ENCODE data around the gene PGAP1.

GRCh38 chr2:196944570-196944969, 18.1 kb upstream of the PGAP1 start:
- TF ChIP-seq CTCF (IDR thresholded peaks at IDR 0.05) (no peak), POLR2AphosphoS5 (IDR thresholded peaks at IDR 0.05) (no peak), POLR2A (IDR thresholded peaks at IDR 0.05) (no peak)
